ENCODE measurements around the gene CTSF.

DNA sequence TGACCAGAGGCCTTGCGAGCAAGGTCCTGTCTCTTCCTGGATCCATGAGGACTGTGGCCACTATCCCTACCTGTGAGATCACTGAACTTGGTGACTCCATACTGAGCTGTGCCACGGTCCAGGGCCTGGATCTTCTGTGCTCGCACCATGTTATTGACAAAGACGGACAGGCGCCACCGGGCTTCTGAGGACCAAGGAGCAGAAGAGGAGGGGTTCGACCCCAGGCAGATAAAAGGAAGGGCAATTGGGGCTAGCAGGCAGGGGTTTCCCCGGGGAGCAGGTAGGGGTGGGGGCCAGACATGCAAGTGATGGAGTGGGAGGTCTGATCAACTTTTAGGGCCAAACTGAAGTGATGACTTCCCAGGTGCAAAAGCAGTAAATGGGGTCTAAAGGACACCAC is 2.2 kb downstream of the CTSF start:
- no peak for TF ChIP-seq FOXM1 (IDR thresholded peaks at IDR 0.05; ENCODE audit: borderline replicate concordance, low read depth)
- TF ChIP-seq EP300 (IDR thresholded peaks at IDR 0.05; ENCODE audit: borderline replicate concordance) = no peak
- no peak for TF ChIP-seq RAD21 (IDR thresholded peaks at IDR 0.05; ENCODE audit: low read depth)
- no peak for TF ChIP-seq TAF1 (IDR thresholded peaks at IDR 0.05; ENCODE audit: low read depth)
- TF ChIP-seq YY1 (IDR thresholded peaks at IDR 0.05; ENCODE audit: low read depth) = no peak
